GM19452 (cell line): ENCODE measurements around the gene RASEF.
"Not testable (repeated sequence)": the region's sequence is repeated elsewhere in the genome, so short reads cannot be mapped to it uniquely, and the experiment has no call there.

Source experiments
- ATAC-seq: cut with Tn5 transposase; IDR thresholded peaks from one replicate; pipeline ENCODE4 v1.9.1; 2021; ENCODE audit not compliant: unreplicated experiment

The RASEF gene

DNA sequence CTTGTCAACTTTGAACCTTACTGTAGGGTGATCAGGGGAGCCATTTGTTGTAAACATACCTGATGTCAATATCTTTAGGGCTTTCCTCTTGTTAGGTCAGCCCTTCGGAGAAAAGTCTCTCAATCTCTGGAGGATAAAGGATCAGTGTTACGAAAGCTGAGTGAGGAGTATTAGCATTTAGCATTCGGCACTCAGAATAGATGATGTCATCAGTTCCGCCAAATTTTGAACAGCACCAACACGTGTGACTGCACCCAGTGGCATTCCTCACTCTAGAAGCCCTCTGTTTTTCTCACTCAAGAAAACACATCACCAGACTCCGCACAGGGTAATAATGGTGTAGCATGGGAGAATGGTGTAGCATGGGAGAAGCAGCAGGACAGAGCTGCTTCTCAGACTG lies 87.8 kb downstream of the RASEF start:
- ATAC-seq = no peak

DNA sequence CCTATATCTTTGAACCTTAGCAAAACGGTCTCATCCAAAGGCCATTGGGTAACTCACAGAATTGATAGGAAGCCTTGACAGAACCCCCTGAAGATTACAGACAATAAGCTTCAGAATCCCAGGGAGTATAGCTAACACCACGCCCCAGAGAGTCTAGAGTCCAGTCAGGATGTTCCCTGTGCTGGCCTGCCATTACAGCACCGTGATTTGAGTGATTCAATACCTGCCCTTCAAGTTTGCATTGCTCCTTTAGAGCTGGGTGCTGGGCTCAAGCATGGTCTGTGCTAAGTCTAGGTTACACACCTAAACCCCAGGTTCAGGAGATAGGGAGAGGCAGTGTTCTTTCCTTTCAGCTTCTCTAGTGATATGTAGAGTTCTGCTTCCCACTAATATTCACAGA lies 90.5 kb downstream of the RASEF start:
- no peak for ATAC-seq

DNA sequence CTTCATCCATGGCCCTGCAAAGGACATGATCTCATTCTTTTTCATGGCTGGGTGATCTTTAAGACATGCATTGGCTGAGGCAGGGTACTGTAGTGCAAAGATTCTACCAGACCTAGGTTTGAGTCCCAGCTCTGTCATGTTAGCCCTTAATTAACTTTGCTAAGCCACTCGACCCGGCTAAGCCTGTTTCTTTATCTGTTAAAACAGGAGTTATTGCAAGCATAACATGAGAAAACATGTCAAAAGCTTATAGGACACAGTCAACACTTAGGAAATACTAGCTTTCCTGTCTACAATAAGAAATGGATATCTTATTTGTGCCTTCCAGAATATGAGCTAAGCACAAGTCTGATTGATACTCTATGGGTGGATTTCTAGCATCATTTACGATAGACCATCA lies 92.6 kb downstream of the RASEF start:
- ATAC-seq = no peak

DNA sequence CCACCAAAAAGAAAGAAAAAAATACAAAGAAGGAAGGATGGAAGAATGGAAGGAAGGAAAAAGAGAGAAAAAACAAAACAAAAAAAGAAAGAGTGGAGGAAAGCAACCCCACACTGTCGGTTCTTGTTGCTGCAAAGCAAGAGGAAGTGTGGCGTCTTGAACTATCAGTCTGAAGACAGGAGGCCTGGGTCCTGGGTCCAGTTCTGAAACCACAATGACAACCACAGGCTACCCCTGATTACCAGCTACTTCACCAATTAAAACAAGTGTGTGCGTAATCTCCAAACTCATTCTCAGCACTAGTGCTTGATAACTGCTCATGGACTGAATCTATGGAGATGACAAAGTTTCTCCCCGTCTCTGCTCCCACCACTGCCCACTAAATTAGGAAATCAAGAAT lies 93.7 kb downstream of the RASEF start:
- ATAC-seq = no peak

DNA sequence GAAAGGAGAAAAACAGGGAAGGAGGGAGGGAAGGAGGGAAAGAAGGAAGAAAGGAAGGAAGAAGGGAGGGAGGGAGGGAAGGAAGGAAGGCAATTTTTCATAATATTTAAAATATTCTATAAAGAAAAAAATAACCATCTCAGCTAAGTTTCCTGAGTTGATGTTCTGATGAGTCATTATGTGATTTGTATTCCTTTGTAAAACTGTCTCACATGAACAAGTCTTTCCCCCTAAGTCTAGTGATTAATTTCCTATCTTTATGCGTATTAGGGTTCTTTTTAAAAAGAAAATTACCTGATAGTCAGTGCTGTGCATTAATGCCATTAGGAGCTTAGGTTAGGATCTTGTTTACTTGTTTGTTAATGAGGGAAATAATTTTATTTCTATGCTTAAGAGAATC lies 94.1 kb downstream of the RASEF start:
- ATAC-seq = no peak

DNA sequence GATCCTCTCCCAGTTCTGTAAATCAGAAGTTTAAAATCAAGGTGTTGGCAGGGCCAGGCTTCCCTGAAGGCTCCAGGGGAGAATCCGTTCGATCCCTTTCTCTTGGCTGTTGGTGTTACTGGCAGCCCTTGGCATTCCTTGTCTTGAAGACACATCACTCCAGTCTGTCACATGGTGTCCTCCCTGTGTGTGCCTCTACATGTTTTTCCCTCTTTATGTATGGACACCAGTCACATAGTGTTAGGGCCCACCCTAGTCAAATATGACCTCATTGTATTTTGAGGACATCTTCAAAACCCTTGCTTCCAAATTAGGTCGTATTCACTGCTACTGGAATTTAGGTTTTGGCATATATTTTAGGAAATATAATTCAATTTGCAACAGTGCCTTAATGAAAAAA lies 94.6 kb downstream of the RASEF start:
- ATAC-seq = no peak

DNA sequence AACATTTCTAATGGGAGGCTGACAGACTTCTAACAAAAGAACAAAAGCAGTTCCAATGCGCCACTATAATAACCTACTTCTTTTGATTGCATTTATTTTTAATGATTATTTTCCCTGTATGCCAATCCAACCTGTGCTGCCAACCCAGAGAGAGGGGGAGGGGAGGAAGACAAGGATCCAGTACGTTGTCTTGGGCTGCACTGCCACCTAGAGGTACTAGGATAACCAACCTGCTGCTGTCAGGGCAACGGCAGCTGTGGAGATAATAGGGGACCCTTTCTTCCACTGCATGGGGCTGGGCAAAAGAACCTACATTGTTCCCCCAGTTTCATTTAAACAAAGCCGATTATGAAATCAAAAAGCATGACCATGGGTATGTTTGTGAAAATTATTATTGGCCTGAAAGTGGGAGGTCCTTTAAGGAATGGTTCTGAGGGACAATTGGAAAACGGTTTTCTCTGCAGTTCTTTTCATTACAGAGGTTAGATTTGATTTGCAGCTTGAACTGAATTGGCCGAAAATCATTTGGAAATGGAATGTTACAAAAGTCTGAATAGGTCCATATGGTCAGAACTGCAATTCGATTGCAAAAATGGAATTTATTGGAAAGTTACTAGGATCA lies 101.3 kb downstream of the RASEF start:
- ATAC-seq = peak; percentile 95

DNA sequence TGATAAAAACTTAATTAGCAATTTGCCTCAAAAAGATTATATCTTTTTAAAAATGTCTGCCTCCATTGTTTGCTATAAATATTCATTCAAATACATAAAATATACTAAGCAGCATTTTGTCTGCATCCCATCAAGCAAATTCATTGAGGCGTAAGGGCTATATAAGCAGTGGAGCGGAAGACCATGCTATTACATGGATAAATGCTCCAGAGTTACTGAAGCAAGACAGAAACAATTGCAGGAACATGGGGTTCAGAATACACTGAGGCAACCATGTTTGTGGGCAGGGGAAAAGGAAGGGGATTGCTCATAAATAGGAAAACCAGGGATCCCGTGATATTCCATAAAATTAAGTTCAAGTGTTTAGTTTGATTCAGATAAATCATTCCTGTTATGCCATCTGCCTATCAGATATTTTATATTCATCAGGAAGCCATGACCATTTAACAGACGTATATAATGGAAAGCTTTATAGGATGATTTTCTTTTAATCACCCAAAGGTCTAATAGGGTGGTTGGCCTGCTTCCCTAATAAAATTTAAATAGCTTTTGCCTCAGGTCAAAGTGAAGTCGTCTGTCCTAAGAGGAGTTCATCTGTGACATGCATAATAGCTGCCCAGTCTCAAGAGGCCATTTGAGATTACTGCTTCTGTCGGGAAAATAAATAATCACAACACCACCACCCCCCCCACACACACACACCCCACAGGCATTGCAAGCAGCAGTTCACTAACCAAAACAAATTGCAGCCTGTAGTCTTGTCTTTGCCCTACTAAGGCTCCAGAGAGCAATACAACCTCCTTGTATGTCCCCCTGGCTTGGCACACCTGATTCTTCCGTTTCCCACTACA lies 105.2 kb downstream of the RASEF start:
- ATAC-seq = no peak

DNA sequence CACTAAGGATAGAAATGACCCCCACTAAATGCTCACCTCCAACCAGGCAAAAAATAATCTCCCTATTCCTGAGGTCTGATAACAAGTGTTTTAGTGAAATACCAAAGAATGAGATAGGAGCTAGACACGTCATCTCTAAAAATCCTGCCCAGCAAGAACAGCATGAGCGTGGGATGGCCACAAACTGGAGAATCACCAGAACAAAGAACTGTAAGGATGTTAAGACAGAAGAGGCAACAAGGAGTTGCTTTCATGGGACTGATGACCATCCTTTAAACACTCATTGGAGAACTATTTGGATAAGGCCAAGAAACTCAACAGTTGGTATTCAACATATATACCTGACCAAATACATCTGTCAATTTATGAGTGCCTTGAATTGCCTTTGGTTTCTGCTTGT lies 113.7 kb downstream of the RASEF start:
- ATAC-seq = no peak

DNA sequence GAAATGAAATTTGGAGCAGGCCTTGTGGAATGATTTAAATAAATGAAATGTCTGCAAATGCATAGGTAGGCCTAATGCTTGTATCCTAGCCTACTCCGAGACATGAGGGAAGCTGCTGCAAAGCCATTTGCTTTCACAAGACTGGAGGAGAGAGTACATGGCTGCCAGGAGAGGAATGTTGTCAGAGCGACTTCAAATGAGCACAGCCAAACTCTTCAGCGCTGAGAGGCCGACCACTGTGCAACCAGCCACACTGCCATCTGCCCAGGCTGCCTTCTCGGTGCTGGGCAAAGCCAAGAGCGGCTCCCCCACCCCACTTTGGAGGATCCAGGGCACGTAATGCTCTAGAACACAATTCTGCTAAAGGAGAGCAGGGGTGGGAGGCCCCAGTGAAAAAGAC lies 122.6 kb downstream of the RASEF start:
- no peak for ATAC-seq

DNA sequence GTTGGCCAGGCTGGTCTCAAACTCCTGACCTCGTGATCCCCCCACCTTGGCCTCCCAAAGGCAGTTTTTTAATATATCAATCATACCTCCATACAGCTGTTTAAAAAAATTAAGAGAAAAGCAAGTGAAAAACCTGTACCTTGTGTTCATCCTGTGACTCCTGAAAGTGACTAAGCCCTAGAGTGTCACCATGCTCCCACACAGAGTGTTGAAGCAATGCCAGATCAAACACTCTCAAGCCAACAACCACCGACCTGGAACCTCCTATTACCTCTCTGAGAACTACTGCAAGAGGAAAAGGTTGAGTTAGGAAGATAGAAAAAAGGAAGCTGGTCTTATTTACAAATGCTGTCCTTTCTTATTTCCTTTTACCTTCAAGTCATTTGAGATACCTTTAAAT lies 123.5 kb downstream of the RASEF start:
- no peak for ATAC-seq

DNA sequence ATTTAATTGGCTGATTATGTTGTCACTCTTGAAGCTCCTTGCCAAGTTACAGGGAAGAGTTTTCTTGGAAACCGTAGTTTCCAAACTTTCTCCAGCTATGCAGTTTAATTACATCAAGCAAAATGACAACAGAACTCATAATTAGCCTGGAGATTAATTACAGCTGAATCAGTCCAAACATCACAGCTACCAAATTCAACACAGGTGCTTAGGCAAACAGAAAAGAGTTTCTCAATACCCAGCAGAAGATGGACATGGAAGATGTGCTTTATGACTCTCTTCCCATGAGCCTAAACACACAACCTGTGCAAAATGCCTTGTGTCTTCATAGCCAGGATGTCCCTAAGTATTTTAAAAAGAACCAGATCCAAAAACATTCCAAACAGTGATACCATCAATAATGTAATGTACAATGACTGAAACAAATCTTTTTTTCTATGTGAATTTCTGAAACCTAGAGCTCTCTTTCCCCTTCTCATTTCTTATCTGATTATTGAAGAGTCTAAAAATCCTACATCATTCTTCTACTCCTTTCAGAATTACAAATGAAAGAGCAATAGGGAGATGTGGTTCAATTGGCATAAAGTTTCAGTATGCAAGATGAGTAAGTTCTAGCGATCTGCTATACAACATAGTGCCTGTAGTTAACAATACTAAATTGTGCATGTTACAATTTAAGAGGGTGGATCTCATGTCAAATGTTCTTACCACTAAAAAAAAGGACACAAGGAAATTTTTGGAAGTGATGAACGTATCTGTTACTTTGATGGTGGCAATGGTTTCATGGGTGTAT lies 124.3 kb downstream of the RASEF start:
- ATAC-seq = no peak

DNA sequence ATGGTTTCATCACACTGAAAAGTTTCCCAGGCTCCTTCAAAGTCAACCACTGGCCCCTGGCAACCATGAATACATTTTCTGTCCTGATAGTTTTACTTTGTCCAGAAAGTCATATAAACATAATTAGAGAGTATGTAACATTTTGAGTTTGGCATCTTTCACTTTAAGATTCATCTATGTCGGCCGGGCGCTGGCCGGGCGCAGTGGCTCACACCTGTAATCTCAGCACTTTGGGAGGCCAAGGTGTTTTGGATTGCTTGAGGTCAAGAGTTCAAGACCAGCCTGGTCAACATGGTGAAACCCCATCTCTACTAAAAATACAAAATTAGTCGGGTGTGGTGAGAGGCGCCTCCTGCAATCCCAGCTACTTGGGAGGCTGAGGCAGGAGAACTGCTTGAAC lies 126.4 kb downstream of the RASEF start:
- not testable (repeated sequence) for ATAC-seq

DNA sequence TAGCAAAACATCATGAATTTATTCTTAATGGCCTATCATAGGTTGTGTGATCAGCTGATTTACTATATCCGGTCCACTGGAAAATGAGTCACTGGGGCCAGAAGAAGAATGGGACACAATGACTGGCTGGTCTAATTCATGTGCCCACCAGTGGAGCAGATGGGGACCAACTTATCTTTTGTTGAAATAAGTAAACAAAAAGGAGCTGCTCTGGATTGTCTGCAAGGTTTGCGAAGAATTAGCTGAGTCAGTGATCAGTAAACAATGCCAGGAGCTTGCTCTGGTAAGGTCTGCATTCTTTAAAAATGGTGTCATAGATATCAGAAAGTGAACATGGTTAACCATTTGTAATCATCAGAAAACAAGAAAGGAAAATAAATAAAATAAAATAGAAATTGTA lies 128.0 kb downstream of the RASEF start:
- no peak for ATAC-seq

DNA sequence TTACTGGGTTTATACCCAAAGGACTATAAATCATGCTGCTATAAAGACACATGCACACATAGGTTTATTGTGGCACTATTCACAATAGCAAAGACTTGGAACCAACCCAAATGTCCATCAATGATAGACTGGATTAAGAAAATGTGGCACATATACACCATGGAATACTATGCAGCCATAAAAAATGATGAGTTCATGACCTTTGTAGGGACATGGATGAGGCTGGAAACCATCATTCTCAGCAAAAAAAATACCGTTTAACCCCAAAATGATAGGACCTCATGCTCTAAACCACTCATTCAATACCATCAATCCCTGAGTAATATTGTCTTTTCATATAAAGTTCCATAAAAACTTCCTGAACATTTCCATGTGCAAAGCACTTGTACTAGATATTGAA lies 128.9 kb downstream of the RASEF start:
- not testable (repeated sequence) for ATAC-seq

DNA sequence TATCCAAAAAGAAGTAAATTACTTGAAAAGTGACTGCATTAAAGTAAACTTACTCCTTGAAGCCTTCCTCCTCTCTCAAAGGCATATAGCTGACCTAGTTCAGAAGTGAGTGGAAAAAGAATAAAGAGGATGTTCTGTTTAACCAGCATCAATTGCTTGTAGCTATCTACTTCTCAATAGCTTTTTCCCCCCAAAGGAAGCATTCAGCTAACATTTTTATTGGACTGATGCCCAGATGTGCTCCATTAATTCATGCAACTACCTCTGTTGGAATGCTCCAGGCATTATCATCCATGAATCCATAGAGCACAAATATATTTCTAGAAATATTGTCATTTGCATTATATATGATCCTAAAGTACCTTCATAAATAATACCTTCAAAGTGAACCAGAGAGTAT lies 132.8 kb downstream of the RASEF start:
- ATAC-seq = no peak
